Kidney capillary endothelial cell (primary cell): ENCODE data around the gene KCNIP1.
A peak's percentile ranks its signal among the peaks of the same experiment; 100 is the strongest.

Experiments used
- DNase-seq: peaks from one replicate; pipeline ENCODE4 v3.0.0-alpha.2; 2018; ENCODE audit warnings: low spot score

KCNIP1 gene

DNA sequence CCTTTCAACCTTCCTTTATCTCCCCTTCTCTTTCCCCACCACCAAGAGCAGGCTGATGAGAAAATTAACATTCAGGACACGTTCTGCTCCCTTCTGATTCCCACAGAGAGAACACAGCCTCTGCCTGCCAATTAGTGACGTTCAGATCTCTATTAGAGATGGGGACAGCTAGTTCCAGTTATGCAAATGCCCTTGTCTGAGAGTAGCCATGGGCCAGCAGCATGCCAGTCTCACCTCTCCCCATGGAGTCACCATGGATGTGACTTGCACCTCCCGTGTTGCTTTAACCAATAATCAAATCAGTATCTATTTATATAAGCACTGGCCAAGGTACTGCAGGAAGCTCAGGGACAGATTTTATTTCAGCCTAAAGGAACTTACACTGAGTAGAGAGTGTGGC is 61.3 kb downstream of the KCNIP1 start:
- no peak for DNase-seq

DNA sequence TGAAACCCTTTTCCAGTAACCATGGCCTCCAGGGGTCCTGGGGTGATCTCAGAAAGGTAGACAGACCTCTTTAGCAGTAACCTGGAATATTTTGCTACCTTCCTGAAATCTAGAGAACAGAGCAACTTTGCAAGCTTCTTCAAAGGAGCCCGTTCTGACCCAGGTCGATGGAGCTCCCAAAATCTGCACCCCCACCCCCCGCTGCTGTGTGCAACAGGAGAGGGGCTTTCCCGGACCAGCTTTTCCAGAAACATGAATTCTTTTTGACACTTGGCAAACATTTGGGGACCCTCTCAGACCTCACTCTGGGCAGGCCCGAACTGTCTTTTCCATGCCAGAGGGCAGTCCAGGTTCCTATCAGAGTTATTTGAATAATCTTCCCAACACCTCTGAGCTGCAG is 65.3 kb downstream of the KCNIP1 start:
- DNase-seq: no peak

DNA sequence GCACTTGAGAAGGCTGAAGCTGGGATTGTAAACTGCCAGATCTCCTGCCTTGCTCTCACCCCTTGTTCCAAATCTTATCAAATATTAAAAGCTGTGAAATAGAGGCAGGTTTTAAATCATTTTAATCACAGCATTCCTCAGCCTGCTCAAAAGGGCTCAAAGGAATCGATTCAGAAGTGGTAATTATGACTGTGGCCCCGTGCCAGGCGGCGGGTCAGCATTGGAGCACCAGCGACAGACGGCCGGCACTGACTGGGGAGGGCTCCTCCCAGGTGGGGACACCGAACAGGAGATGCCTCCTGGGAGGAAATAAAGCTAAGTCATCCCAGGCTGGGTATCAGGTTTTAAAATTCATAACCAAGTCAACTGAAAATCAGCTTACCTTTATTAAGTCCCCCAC is 66.7 kb downstream of the KCNIP1 start:
- no peak for DNase-seq

DNA sequence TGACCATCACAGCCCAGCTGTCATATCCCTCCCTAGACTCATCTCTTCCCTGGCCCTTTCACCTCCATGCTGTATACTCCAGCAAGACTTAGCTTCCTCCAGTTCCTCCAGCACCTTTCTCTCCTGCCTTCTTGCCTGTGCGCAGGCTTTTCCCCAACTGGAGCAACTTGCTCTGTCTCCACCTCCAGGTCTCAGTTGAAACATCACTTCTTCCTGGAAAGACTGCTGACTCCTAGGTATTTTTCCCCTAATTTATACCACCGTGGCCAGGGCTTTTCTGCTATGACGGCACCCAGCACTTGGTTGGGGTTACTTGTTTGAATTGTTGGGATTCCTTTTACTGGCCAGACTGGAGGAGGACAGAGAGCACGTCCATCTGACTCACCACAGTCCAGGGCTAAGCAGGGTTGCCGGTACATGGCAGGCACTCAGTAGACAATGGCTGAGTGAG is 67.5 kb downstream of the KCNIP1 start:
- DNase-seq: peak; percentile 87

DNA sequence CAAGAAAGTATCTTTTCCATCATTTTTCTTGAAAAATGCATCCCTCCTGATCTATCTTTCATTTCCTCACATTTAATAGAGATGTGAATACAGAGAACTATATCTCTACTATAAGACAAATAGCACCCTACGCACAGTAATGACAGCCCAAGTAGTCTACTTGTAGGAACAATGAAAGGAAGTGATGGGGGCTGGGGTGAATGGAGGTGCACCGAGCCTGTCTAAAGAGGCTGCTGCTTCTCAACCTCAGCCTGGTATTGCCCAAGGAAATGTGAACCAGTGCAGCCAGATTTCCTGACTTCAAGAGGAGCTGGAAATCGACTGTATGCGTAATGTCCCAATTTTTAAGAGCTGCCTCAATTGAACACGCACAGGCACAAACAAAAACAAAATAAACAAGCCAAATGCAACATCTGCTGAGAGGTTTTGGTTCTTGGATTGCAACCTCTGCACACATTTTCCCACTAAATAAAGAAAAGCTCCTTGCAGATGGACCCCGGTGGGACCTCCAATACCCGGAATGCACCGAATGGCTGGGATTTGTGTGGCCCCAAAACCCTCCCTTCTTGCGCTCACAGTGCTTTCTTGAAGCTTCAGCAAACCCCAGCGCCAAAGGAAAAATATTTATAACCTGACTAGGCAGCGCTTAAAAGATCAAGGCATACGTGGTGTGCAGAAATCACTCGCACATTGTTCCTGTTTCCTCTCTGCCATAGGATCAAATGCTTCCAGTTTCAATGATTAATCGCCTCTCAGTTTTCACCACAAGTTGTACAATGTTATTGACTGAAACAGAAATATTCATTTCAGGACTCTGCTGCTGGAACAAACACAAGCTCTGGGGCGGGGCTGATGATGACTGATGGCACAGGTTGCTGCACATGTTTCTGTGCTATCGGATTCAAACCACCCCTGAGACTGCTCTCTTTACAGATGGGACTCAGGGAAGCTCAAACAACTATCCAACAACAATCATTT is 68.3 kb downstream of the KCNIP1 start:
- DNase-seq: peak; percentile 76

DNA sequence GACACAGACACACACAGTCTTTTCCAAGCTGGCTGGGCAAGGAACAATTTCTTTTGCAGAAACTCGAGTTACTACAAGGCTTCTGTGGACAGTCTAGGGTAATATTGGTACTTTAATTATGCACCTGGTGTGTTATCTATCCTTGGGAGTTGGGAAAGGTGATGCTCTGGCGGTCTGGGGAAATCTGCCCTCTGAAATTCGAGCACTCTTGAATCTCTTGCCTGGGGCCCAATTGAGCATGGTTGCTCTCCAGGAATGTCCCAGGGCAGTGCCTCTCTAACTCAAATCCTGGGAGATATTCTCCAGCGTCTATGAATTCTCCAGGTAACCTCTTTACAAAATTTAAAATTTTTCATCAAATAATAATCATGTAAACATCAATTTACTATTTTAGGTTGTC is 69.3 kb downstream of the KCNIP1 start:
- DNase-seq: no peak

DNA sequence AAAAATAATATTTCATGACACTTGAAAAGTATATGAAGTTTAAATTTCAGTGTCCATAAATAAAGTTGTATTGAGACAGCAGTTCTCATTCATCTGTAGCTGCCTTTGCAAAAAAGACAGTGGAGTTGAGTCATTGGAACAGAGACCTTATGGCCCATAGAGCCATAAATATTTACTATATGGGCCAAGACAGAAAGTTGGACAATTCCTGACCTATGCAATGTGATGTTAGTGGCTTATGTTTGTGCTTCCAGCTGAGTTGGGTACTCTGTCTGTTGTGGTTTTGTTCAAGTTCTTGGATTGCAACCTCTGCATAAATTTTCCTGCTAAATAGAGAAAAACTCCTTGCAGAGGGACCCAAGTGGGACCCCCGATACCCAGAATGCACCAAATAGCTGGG is 69.8 kb downstream of the KCNIP1 start:
- no peak for DNase-seq

DNA sequence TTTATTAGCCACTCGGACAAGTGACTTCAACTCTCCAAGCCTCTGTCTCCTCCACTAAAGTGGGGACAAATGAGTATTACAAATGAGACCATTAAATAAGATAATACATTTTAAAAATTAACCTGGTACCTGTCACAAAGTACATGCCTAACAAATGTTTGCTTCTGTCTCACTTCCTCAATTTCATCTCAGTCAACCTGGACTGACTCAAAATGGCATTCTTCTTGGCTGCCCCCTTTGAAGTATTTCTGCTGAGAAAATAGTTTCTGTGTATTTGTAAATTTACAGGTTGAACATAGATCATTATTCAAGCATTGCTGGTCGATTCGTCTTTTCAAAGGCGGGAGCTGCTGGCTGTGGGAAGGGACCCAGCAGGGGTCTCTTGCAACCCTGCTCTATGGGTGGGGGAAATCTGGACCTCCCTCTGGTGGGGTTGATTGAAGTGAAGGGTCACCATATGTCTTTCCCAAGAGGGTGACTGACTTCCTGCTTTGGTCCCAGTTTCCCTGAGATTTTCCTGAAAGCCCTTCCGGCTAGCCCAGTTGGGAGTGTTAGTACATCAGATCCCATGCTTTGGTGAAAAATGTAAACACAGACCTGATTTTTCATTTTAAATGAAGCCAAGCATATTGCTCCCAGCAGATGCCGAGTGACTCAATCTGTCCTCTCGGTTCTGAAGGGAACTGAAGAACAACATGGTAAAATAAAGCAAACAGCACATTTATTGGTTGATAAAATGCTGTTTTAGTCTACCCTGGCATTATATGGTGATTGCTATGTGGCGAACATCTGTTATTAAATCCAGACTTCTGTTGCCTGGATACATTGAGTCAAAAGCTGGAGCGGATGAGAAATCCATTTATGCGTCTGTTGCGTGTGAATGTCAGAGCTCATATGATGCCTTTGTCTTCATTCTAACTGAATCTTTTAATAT is 73.0 kb downstream of the KCNIP1 start:
- no peak for DNase-seq

DNA sequence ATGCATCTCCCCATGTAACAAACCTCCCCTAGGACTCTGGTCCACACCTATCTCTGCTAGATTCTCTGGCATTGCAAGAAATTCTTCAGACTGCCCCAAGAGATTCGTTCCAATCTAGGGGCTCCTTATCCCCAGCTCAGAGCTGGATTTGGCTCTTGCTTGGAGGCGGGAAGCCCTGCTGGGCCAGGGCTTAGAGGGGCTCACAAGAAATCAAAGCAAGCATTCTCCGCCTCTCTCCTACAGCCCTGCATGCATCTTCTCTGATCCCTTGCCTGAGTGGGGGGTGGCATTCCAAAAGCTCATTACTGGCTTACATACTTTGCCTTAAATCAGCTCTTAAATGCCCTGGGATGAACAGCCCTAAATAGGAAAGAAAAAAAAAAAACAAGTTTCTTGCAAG is 75.8 kb downstream of the KCNIP1 start:
- DNase-seq: no peak

DNA sequence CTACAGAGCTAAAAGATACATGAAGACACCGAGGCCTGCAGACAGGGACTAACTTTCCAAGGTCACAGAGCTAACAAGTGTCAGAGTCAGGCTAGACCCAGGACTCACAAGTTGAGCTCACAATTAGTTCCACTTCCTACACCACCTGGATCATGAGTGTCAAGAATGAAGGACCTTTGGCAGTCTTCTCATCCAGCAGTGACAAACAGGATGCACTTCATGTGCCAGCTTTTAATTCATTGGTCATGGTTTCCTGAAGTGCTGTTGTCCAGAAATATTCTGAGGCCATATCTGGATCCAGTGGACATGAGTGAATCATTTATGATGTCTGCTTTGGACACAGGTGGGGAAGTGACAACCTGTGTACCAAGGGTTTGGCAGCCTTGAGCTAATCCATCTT is 77.4 kb downstream of the KCNIP1 start:
- DNase-seq: no peak

DNA sequence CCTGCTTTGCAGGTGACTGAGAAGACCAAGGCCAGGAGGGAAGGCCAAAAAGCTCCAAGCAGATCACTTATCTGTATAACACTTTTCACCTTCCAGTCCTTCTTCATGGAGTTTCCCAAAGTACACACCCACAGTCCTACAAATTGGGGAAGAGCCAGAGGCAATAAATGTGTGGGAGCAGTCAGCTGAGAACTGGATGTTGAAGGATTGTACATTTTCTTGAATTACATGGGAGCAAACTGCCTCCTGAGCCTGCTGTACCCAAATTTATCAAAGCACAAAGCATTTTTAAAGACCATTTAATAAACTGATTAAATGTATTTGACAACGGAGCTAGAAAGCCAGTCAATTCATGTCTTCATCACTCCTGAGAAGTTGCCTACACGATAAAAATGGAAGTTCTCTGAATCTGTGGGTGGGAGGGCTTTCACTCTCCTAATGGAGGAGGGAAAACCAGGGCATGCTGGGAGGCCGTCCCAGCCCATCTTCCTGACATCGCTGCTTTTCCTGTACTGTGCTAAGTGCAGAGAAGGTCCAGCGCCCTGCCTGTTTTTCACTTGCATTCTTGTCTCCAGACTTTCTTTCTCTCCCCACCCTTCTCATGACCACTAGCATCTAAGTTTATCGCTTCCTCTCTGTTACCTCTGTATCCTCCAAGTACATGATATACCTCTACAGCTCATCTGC is 79.0 kb downstream of the KCNIP1 start:
- DNase-seq: no peak

DNA sequence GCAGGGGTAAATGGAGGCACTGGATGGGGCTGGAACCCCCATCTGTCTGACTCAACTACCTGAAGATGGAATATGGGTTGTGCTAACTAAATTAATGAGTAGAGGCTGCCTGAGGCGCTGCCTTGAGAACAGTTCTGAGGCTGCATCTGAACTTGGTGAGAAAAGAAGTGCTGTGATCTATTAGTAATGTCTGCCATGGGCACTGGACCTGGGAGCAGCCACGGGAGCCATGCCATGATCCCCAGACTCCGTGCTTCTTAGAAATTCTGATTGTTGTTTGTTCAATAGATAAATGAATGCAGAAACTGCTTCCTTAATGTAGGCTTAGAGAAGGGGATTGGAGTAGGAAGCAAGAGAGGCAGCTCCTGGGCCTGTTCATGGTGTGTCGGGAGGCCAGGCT is 80.2 kb downstream of the KCNIP1 start:
- no peak for DNase-seq

DNA sequence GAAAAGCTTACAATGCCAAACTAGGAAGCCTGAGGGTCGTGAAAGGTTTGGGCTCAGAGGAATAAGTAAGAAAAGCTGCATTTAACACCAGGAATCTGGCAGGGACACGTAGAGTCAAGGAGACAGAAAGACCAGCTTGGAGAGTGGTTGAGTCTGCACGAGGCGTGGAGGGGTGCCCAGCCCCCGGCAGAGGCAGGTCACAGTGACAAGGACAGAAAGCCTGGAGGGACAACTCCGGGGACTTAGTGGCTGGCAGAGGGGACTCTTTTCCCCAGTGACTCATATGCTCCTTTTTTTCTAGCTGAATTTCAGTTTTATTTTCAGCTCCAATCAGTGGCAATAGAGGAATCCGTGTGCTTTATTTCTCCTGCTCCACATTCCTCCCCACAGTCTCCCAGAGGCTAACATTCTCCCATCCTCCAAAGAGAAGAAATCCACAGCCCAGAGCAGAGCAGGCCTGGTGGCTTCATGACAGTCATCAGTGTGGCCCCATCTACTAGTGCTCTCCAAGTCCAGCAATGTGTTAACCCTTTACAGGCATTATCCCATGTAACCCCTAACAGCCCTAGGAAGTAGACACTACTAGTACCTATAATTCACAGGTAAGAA is 80.7 kb downstream of the KCNIP1 start:
- no peak for DNase-seq

DNA sequence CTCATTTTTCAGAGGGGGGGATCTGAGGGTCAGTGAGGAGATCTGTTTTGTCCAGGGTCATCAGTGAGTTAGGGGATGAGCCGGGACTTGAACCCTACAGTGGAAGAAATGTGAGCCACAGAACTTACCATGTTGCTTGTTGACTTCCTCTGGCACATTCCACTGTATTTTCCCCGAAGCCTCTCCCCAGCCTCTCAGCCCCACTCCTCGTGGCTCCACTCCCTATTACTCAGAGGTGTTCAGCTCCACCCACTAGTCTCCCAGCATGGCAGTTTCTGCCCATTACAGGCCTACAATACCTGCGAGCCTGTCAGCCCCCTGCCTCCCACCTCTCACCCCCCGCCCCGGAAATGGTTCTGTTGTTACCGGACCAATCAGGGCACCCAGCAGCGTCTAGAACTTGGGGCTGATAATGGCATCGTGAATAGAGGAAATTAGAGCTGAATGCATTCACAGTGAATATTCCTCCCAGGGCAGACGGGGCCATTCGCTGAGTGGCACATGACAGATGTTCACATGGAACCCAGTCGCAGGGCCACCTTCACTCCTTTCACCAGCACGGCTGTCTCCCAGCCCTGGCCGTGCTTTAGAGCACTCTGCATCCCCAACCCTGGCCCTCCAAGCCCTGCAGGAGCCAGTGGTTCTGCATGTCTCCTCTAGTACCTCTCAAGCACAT is 81.6 kb downstream of the KCNIP1 start:
- DNase-seq: no peak

DNA sequence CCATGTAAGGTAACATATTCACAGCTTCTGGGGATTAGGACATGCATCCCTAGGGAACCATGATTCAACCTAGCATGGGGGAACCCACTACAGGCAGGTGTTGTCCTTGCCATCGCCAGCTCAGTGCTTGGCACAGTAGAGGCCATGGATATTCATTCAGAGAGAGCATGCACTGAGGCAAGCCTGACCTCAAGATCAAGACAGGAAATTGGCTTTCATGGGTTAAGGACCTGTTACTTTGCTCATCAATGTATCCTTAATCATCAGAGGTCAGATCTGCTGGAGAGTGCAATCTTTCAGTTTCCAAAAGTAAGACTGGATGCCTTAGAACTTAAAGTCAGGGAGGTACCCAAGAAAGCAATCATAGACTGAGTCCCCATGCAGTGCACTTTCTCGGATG is 84.0 kb downstream of the KCNIP1 start:
- DNase-seq: no peak

DNA sequence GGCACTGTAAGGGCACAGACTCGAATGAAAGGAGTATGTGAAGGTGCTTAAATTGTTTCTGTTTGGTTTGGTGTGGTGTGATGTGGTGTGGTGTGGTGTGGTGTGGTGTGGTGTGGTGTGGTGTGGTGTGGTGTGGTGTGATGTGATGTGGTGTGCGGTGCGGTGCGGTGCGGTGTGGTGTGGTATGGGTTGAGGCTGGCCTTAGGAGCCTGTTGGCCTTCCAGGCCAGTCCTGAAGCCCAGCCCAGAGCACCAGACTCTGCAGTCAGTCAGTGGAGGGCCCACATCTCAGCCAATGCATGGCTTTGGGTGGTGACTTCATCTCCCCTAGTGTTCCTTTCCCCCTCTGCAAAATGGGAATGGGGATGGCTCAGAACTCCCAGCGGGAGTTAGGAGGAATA is 85.8 kb downstream of the KCNIP1 start:
- DNase-seq: no peak

DNA sequence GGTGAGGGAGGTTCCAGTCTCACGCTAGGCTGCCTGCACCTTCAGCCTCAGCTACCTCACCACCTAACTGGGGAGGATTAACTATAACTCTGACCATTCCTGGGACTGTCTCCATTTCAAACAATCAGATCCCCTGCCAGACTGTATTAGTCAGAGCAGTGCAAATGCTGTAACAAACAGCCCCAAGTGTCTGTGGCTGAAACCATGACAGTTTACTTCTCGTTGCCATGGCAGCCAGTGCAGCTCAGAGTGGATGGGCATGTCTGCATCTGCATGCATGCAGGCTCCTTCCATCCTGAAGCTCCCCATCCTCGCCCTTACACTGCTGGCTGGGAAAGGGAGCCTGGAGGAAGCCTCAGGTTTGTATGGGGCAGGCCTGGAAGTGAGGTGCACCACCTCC is 86.7 kb downstream of the KCNIP1 start:
- no peak for DNase-seq

DNA sequence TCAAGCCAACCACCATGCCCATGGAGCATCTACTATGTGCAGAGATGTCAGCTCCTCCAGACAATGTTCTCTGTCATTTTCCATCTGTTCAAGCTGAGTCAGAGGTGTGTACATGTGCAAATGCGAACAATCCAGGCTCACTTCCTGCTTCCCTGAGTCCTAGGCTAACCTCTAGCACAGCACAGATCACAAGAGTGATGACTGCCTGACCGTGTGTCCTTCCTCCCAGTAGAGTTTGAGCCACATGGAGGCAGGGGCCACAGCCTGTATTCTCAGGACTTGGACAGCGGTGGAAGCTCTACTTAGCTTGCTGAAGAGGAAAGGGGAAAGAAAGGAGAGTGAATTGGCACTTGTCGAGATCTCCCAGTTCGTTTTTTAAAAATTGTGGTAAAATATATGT is 87.2 kb downstream of the KCNIP1 start:
- peak; percentile 63 for DNase-seq

DNA sequence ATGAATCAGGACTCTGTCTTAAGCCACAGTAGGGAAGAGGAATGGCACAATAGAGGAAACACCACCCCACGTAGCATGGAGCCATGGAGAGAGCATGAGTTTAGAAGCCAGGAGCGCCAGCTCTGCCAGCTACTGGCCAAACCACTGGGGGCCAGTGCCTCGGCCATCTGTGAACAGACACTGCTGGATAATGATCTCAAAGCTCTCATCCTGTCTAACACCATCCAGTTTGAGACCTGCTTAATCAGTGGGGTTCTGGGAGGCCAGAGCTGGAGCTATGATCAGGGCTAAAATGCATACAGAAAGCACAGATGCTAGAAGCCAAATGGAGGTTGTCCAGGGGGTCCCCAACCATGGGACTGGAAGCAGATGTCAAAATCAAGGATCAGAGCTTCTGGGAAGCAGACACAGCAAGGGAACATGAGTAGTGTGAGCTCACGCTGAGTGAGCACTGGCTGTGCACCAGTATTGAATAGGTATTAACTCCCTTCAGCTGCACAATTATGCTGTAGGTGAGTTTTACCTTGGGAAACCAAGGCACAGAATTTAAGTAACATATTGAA is 92.7 kb downstream of the KCNIP1 start:
- DNase-seq: no peak

DNA sequence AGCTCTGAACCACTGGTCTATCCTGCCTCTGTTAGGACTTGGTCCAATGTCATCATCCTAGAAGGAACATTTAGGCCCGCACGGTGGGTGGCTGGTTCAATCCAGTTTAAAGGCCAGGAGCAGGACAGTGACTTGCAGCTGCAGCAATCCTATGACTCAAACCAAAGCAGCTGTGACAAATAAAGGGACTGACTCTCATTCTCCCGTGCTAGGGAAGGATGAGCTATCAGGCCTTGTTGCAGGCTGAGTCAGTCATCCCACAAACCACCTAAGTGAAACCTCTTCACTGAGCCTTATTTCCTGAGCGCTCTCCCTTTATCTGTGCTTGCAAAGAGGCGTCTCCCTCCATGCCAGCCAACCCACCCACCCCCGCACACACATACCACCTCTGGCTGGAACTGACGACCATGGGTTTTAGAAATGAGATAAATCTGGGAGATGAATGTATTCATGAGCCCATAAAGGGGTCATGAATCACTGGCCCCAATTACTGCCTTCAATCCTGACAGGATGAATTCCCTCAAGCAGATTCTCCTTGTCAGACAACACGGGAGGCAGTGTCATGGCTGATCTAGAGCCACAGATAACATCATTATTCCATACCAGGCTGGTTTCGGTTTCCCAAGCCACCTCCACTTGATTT is 93.4 kb downstream of the KCNIP1 start:
- DNase-seq: peak; percentile 51
